Liver (tissue), 3 donors: ENCODE measurements around the gene CCDC69.

Experiments used
- CTCF ChIP-seq: fragments of 150-350 bp; IDR thresholded peaks from 2 replicates; pipeline ENCODE4 v1.5.1; 2017; ENCODE audit warnings: improper control_type of control experiment, low read depth, low read length; ENCODE audit not compliant: missing input control
- EGR1 ChIP-seq, 2 donors: IDR thresholded peaks; 2 replicates each; pipeline ENCODE4 v1.6.1; 2016 to 2018; ENCODE audit warnings: antibody characterized with exemption in 2 of 2, low read depth in 2 of 2
- FOXA2 ChIP-seq: IDR thresholded peaks from 2 replicates; pipeline ENCODE4 v1.6.1; 2016; ENCODE audit warnings: antibody characterized with exemption
- GABPA ChIP-seq, 2 donors: IDR thresholded peaks in 1 of 2; conservative IDR thresholded peaks in 1 of 2; 2 replicates each; pipeline ENCODE4 v1.6.1; 2016; ENCODE audit warnings: antibody characterized with exemption in 2 of 2, mild to moderate bottlenecking in 1 of 2, moderate library complexity in 1 of 2
- HNF4A ChIP-seq, 2 donors: conservative IDR thresholded peaks; 2 replicates each; pipeline ENCODE4 v1.6.1; 2016; ENCODE audit warnings: antibody characterized with exemption in 2 of 2, mild to moderate bottlenecking in 2 of 2
- MAX ChIP-seq: IDR thresholded peaks from 2 replicates; pipeline ENCODE4 v1.6.1; 2016; ENCODE audit warnings: antibody characterized with exemption
- NR2F2 ChIP-seq: IDR thresholded peaks from 2 replicates; pipeline ENCODE4 v1.6.1; 2016; ENCODE audit warnings: antibody characterized with exemption
- RAD21 ChIP-seq, 2 donors: IDR thresholded peaks; 2 replicates each; pipeline ENCODE4 v1.6.1; 2016; ENCODE audit warnings: antibody characterized with exemption in 2 of 2, mild to moderate bottlenecking in 2 of 2
- REST ChIP-seq: IDR thresholded peaks from 2 replicates; pipeline ENCODE4 v1.6.1; 2016; ENCODE audit warnings: antibody characterized with exemption, mild to moderate bottlenecking
- SP1 ChIP-seq: IDR thresholded peaks from 2 replicates; pipeline ENCODE4 v1.6.1; 2018; ENCODE audit warnings: antibody characterized with exemption, mild to moderate bottlenecking
- TAF1 ChIP-seq: conservative IDR thresholded peaks from 2 replicates; pipeline ENCODE4 v1.6.1; 2016; ENCODE audit warnings: antibody characterized with exemption, mild to moderate bottlenecking
- YY1 ChIP-seq: IDR thresholded peaks from 2 replicates; pipeline ENCODE4 v1.6.1; 2016; ENCODE audit warnings: antibody characterized with exemption, mild to moderate bottlenecking
- ZBTB33 ChIP-seq: IDR thresholded peaks from 2 replicates; pipeline ENCODE4 v1.6.1; 2016; ENCODE audit warnings: antibody characterized with exemption
- donor health status: healthy.
- donor health status: healthy.

GRCh38 chr5:151267491-151268260, 43.8 kb upstream of the CCDC69 start:
- TF ChIP-seq MAX (no peak), RAD21 (IDR thresholded peaks at IDR 0.05) (no peak), ZBTB33 (no peak), CTCF (no peak), GABPA (IDR thresholded peaks at IDR 0.05 in 1 of 2, conservative IDR thresholded peaks at IDR 0.05 in 1 of 2) (no peak), REST (no peak), EGR1 (IDR thresholded peaks at IDR 0.05; ENCODE audit: low read depth in 2 of 2) (no peak), NR2F2 (no peak), YY1 (no peak), TAF1 (no peak), FOXA2 (no peak), HNF4A (conservative IDR thresholded peaks at IDR 0.05) (no peak), SP1 (no peak)
